ENCODE results near the gene HOXB8.

HOXB8 gene

DNA sequence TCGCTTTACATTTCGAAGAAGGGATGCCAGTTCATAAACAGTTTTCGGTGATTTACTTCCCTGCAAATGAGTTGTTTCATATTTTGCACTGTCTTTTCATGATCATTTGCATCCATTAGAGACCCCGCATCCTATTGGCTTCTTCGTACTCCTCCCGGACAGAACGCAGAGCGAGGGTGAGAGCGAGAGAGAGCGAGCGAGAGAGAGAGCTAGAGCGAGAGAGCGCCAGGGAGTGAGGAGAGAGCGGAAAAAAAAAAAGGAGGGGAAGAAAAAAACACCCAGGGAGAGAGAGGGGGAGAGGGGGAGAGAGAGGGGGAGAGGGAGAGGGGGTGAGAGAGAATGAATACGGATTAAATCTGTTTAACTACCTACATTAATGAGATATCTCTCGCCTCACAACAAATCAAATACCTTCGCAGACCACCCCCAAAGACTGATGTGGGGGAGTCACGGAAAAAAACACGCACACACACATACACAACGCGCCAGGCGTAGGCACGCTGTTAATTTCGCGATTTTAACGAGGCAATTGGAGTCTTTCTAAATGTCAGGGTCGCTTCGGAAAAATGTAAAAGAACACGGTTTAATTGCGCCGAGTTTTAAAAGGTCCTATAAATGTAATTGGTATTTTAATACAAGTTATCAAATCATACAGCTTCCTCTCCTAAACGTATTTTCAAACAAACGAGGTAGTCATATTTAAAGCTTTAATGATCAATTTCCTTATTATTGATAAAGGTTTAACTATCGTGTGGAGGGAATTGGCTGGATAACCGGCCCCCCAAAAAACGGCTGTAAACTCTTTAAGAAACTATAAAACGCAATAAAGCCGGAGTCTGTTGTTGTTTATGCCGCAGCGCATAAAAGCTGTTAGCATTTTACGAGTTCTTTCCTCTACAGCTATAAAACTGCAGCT, at the start of gene HOXB8:
Gene HOXB8 (minus strand): TSS at position 246 of the 916 bp plus-strand sequence. CDS start 588 bp downstream, outside the sequence.
- in situ Hi-C loops (cut with MboI; ENCODE audit: low sequenced_read_pairs): no loop called here

GRCh38 chr17:48663134-48663924, 48.2 kb upstream of the HOXB8 start:
- in situ Hi-C loops (cut with MboI; ENCODE audit: low sequenced_read_pairs): no loop called here

DNA sequence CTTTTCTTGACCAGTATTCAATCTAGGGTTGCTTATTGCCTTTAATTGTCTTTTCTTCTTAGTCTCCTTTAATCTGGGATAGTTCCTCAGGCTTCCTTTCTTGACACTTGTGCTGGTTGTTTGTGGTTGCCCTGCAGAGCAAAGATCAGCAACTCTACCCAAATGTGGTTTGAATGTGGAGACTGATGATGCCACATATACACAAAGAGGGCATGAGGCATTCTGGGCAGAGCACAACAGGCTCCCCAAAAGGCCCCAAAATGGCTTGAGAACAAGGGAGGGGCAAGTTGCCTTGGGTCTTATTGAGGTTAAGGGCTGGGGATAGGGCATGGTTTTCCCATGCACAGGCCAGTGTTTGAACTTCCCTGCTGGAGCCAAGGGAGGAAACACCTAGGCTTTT, 40.8 kb upstream of the HOXB8 start:
- in situ Hi-C loops (cut with MboI; ENCODE audit: low sequenced_read_pairs): no loop called here

- in situ Hi-C loops (cut with MboI; ENCODE audit: low sequenced_read_pairs): no loop called here
These were observed 34.6 kb upstream of the HOXB8 start for GRCh38 chr17:48649741-48650140.

DNA sequence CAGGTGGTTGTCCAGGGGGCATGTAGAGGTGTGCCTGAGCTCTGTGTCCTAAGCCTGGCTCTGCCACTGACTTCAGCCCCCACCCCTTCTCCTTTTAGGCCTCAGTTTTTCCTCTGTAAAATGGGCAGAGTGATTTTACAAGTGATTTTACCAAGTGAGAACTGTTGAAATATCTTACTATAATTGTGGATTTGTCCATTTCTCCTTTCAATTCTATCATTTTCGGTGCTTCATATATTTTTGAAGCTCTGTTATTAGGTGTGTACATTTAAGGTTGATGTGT, 32.8 kb upstream of the HOXB8 start:
- in situ Hi-C loops (cut with MboI; ENCODE audit: low sequenced_read_pairs): no loop called here

DNA sequence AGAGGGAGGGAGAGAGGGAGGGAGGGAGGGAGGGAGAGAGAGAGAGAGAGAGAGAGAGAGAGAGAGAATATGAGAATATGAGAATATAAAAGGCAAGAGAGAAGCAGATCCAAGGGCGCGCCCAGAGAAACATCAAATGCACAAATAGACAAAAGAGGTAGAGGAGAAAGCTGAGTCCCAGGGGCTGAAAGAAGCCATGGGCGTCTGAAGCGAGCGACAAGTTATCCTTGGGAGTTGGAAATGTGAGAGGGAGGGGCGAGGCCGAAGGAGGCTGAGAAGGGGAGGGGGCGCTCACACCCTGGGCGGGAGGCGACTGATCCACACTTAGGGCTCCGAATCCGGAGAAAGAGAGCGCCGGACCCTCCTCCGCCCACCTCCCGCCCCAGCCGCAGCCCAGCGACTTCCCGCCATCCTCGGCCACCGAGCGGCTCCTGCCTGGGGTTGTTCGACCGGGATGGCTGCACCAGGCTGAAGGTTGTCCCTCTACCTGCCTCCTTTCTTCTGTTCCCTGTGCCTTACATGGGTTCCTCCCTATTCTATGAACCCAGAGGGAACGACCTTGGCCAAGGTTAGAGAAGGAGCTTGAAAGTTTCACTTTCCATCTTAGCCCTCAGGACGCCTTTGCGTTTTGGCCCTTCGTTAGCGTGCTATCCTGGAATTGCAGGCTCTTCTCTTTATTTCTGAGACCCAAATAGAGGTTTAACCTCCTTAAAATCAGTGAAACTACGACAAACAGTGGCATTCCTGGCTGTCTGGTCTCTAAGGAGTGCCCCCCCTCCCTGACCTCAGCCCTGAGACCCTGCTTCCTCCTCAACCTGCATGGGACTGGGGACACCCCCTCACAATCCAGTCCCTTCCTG, 32.2 kb upstream of the HOXB8 start:
- in situ Hi-C loops (cut with MboI; ENCODE audit: low sequenced_read_pairs): no loop called here

- in situ Hi-C loops (cut with MboI; ENCODE audit: low sequenced_read_pairs): no loop called here
These were observed 31.4 kb upstream of the HOXB8 start for GRCh38 chr17:48646183-48647102.

DNA sequence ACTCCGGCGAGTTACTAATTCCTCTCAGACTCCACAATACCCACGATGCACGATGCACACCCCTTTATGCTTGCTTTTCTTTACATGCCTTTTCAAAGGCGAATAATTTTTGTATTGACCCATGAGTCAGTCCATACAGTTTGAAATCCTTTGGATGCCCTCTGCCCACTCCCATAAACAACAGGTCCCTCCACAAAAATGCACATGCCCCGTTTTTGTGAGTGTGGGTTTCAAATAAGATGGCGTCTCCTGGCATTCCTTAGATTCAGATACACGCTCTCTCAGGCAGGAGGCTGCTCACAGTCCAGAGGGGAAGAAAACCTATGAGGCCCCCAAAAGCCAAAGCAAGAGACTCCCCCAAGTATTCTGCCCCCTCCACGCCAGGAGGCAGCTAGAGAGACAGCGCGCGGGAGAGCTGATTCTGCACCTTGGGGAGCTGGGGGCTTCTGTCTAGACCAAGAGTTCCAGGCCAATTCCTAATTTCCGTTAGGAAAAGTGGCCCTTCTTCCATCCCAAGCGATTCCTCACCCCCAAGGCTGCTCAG, 30.6 kb upstream of the HOXB8 start:
- in situ Hi-C loops (cut with MboI; ENCODE audit: low sequenced_read_pairs): no loop called here

- in situ Hi-C loops (cut with MboI; ENCODE audit: low sequenced_read_pairs): no loop called here
These were observed 29.9 kb upstream of the HOXB8 start for GRCh38 chr17:48644910-48645557.

DNA sequence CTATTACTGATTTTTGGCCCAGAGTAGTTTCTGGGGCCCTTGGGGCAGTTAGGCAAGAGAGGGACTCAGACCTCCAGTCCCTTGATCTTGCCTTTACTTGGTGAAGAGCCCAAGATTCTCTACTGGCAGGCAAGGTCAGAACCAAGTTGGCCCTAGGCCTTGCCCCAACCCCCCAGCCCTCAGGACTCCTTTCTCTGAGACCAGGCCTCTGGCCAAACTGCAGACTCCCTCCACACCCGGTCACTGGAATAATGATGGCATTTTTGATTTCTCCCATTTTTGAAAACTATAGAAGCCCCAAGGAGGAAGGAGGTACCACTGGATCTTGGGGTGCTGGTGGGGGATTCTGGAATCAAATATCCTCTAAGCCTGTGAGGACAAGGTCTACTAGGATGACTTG, 29.1 kb upstream of the HOXB8 start:
- in situ Hi-C loops (cut with MboI; ENCODE audit: low sequenced_read_pairs): no loop called here

DNA sequence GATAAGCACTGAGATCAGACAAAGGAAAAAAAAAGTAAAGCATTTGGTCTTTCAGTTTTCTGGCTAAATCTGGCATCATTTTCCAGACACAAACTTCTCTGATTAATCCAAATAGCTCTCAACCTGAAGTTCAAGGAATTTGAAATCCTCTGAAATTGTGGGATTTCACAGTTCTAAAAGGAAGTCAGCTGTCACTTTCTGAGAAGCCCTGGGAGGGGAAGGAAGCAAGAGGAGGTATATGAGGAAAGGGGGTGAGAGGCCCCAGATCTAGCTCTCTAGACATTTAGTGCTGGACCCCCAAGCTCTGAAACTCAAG, 28.6 kb upstream of the HOXB8 start:
- in situ Hi-C loops (cut with MboI; ENCODE audit: low sequenced_read_pairs): no loop called here

DNA sequence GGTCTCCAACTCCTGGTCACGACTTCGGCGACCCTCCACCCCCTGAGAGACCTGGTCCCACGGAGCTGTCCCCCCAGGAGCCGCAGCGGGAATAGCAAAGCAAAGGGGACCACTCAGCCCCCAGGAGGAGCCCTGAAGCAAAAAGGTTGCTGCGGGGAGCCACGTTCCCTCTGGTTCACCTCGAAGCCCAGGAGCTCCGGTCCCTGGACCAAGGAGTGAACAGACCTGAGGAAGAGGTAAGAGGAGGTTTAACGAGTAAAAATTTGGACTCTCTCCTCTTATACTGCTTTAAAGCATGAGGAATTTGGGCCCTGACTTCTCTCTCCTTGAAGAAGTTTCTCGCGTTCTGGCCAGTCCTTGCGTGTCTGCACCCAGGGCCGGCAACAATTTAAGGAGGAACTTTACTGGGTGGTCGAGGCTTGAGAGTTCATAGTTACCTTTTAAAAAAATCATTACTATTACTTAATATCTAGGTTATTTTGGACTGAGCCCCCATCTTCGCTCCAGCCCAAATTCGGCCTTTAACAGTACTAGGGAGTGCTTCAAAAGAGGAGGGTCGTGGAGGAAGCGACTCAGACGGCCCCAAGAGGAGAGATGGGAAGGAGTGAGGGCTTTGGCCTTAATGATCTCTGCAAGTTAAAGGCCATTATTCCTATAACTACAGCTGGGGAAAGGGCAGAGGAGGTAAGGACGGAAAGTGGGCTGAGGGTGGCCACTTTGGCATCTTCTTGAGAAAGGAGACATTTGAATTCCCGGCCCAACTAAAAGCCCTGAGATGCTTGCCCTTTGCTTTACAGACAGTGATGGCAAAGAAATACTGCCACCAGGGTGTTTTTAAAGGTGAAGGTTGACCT, 28.0 kb upstream of the HOXB8 start:
- in situ Hi-C loops (cut with MboI; ENCODE audit: low sequenced_read_pairs): no loop called here

GRCh38 chr17:48642059-48642842, 27.2 kb upstream of the HOXB8 start:
- in situ Hi-C loops (cut with MboI; ENCODE audit: low sequenced_read_pairs): no loop called here

DNA sequence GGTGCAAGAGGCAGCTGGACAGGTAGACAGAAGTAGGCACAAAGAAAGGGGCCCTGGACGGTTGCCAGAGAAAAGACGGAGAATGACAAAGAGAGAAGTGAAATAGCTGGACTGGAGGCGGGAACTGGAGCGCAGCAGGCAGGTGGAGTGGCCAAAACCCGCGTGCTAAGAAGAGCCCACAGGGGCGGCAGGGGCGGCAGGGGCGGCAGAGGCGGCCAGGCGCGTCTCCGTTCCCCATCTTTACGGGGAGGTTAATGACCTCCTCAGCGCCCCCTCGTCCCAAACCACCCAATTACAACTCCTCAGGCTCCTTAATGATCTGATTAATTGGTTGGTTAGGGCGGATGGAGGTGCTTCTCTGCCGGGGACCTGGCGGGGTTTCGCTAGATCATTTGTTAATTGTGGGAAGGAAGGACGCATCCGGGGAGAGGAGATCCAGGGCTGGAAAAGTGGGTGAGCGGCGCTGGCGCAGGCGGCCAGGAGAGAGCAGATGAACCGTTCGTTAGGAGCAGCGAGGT, 26.5 kb upstream of the HOXB8 start:
- in situ Hi-C loops (cut with MboI; ENCODE audit: low sequenced_read_pairs): no loop called here

DNA sequence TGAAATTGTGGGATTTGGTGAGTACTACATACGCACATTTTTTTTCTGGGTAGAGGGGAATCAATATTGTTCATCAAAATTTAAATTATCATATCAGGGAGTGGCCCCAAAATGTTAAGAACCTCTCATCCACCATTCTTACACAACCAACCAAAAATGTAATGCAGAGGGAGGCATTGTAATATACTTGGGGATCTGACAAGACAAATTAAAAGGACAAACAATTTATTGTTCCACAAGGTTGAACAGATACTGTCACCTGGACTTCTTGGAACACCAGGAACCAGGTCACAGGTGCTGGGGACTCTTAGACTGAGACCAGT, 25.7 kb upstream of the HOXB8 start:
- in situ Hi-C loops (cut with MboI; ENCODE audit: low sequenced_read_pairs): no loop called here

GRCh38 chr17:48639982-48640857, 25.1 kb upstream of the HOXB8 start:
- in situ Hi-C loops (cut with MboI; ENCODE audit: low sequenced_read_pairs): no loop called here

DNA sequence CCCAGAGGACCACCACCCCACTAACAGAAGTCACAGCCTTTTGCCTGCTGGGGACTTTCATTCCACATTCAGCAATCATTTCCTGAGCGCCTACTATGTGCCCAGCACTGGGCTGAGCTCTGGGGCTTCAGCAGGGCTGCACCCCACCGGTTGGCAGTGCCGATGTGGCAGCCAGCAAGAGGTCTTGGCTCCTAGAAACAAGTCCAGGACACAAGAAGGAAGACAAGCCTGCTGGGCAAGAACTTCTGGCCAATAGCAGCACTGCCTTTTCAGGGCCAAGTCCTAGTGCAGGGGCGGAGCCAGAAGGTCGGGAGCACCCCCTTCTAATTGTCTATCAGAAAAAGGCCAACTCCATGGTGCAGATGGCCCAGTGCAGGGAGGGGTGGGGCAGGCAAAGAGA, 24.0 kb upstream of the HOXB8 start:
- in situ Hi-C loops (cut with MboI; ENCODE audit: low sequenced_read_pairs): no loop called here
